Fibroblast of villous mesenchyme (primary cell): ENCODE measurements around the gene LTBP4. TPM values are rescaled to one million over a fixed set of nuclear protein-coding genes. Genes with fewer than 3 reads are reported as not detected.

ENCODE experiments used
- DNase-seq: peaks from one replicate; pipeline ENCODE4 v3.0.0-alpha.2; 2010; ENCODE audit warnings: low read depth
- H3K4me3 ChIP-seq: 2 replicates; pipeline ENCODE4 v1.5.1; 2011; ENCODE audit warnings: low read depth, mild to moderate bottlenecking, low read length
- total RNA-seq: library from RNA; depleted of rRNA; stranded (reverse); fragments of >200 nt; gene quantifications from 2 replicates; pipeline ENCODE4 v1.2.3, GENCODE V29; 2012
- TF ChIP-seq, protein P1 (sequence below): IDR thresholded peaks from 2 replicates; pipeline ENCODE4 v1.5.1; 2012; ENCODE audit warnings: low read depth, mild to moderate bottlenecking, low read length; ENCODE audit not compliant: insufficient read depth

The LTBP4 gene, protein sequence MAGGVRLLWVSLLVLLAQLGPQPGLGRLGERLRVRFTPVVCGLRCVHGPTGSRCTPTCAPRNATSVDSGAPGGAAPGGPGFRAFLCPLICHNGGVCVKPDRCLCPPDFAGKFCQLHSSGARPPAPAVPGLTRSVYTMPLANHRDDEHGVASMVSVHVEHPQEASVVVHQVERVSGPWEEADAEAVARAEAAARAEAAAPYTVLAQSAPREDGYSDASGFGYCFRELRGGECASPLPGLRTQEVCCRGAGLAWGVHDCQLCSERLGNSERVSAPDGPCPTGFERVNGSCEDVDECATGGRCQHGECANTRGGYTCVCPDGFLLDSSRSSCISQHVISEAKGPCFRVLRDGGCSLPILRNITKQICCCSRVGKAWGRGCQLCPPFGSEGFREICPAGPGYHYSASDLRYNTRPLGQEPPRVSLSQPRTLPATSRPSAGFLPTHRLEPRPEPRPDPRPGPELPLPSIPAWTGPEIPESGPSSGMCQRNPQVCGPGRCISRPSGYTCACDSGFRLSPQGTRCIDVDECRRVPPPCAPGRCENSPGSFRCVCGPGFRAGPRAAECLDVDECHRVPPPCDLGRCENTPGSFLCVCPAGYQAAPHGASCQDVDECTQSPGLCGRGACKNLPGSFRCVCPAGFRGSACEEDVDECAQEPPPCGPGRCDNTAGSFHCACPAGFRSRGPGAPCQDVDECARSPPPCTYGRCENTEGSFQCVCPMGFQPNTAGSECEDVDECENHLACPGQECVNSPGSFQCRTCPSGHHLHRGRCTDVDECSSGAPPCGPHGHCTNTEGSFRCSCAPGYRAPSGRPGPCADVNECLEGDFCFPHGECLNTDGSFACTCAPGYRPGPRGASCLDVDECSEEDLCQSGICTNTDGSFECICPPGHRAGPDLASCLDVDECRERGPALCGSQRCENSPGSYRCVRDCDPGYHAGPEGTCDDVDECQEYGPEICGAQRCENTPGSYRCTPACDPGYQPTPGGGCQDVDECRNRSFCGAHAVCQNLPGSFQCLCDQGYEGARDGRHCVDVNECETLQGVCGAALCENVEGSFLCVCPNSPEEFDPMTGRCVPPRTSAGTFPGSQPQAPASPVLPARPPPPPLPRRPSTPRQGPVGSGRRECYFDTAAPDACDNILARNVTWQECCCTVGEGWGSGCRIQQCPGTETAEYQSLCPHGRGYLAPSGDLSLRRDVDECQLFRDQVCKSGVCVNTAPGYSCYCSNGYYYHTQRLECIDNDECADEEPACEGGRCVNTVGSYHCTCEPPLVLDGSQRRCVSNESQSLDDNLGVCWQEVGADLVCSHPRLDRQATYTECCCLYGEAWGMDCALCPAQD (N-terminal part only)
- 18.4 and 21.2 TPM in 2 replicates for total RNA-seq

- peak; percentile 31 for DNase-seq
- peak within 1 kb of the TSS; percentile 55 for H3K4me3 ChIP-seq
- TF ChIP-seq, protein P1, sequence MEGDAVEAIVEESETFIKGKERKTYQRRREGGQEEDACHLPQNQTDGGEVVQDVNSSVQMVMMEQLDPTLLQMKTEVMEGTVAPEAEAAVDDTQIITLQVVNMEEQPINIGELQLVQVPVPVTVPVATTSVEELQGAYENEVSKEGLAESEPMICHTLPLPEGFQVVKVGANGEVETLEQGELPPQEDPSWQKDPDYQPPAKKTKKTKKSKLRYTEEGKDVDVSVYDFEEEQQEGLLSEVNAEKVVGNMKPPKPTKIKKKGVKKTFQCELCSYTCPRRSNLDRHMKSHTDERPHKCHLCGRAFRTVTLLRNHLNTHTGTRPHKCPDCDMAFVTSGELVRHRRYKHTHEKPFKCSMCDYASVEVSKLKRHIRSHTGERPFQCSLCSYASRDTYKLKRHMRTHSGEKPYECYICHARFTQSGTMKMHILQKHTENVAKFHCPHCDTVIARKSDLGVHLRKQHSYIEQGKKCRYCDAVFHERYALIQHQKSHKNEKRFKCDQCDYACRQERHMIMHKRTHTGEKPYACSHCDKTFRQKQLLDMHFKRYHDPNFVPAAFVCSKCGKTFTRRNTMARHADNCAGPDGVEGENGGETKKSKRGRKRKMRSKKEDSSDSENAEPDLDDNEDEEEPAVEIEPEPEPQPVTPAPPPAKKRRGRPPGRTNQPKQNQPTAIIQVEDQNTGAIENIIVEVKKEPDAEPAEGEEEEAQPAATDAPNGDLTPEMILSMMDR: peak; percentile 2
Observed at GRCh38 chr19:40601134-40601974, at the start of gene LTBP4. LTBP4 (plus strand) TSS chr19:40601369; CDS start chr19:40601388, 19 bp downstream.

- no peak overlapping the region for H3K4me3 ChIP-seq
- TF ChIP-seq, protein P1: no peak
- DNase-seq: no peak
Observed at GRCh38 chr19:40552848-40553247, 48.3 kb upstream of the LTBP4 start.

- no peak overlapping the region for H3K4me3 ChIP-seq
- no peak for DNase-seq
- TF ChIP-seq, protein P1: no peak
Observed at GRCh38 chr19:40553885-40554857, 47.0 kb upstream of the LTBP4 start.

GRCh38 chr19:40555978-40556689 lies 45.0 kb upstream of the LTBP4 start:
- TF ChIP-seq, protein P1: no peak
- DNase-seq: no peak
- H3K4me3 ChIP-seq: no peak overlapping the region

- no peak for DNase-seq
- H3K4me3 ChIP-seq: no peak overlapping the region
- TF ChIP-seq, protein P1: no peak
Observed at GRCh38 chr19:40556953-40557530, 44.1 kb upstream of the LTBP4 start.
